H9 (cell line): ENCODE results near the gene CAMKK1. TPM values are rescaled to one million over a fixed set of nuclear protein-coding genes. Genes with fewer than 3 reads are reported as not detected.

Experiments used
- DNase-seq: peaks from one replicate; pipeline ENCODE4 v3.0.0-alpha.2; 2017
- H2AFZ ChIP-seq: one replicate; pipeline ENCODE4 v1.6.1; 2013; ENCODE audit warnings: mild to moderate bottlenecking, low read length, control low read depth, moderate library complexity
- H2AK5ac ChIP-seq: 2 replicates; pipeline ENCODE4 v1.6.1; 2013; ENCODE audit warnings: low read length, control low read depth, mixed read lengths; ENCODE audit not compliant: insufficient read length
- H2BK120ac ChIP-seq: one replicate; pipeline ENCODE4 v1.6.1; 2013; ENCODE audit warnings: low read depth, mild to moderate bottlenecking, low read length, control low read depth, inconsistent platforms; ENCODE audit not compliant: poor library complexity, severe bottlenecking
- H2BK12ac ChIP-seq: 2 replicates; pipeline ENCODE4 v1.6.1; 2013; ENCODE audit warnings: low read length, control low read depth, mixed read lengths, low read depth; ENCODE audit not compliant: insufficient read length
- H2BK15ac ChIP-seq: 2 replicates; pipeline ENCODE4 v1.6.1; 2013; ENCODE audit warnings: low read depth, low read length, control low read depth
- H2BK20ac ChIP-seq: one replicate; pipeline ENCODE4 v1.6.1; 2013; ENCODE audit warnings: low read depth, mild to moderate bottlenecking, low read length, control low read depth, inconsistent platforms; ENCODE audit not compliant: poor library complexity, severe bottlenecking
- H2BK5ac ChIP-seq: 2 replicates; pipeline ENCODE4 v1.6.1; 2013; ENCODE audit warnings: low read length, control low read depth, mixed read lengths; ENCODE audit not compliant: insufficient read length
- H3K14ac ChIP-seq: 2 replicates; pipeline ENCODE4 v1.6.1; 2013; ENCODE audit warnings: low read length, control low read depth; ENCODE audit not compliant: insufficient read depth
- H3K18ac ChIP-seq: 2 replicates; pipeline ENCODE4 v1.6.1; 2013; ENCODE audit warnings: low read depth, mild to moderate bottlenecking, mixed read lengths, low read length, control low read depth; ENCODE audit not compliant: insufficient read length
- H3K23ac ChIP-seq: 2 replicates; pipeline ENCODE4 v1.6.1; 2013; ENCODE audit warnings: low read length, control low read depth, mixed read lengths, low read depth; ENCODE audit not compliant: insufficient read length
- H3K23me2 ChIP-seq: 2 replicates; pipeline ENCODE4 v1.6.1; 2013; ENCODE audit warnings: low read depth, mild to moderate bottlenecking, mixed read lengths, low read length, control low read depth; ENCODE audit not compliant: insufficient read length, poor library complexity, severe bottlenecking
- H3K27ac ChIP-seq: 2 replicates; pipeline ENCODE4 v1.5.1; 2013; ENCODE audit warnings: low read length, control low read depth, mixed read lengths, low read depth; ENCODE audit not compliant: insufficient read length
- H3K27me3 ChIP-seq: 2 replicates; pipeline ENCODE4 v1.6.1; 2013; ENCODE audit warnings: low read length, control low read depth, inconsistent platforms; ENCODE audit not compliant: insufficient read depth
- H3K4ac ChIP-seq: 2 replicates; pipeline ENCODE4 v1.6.1; 2013; ENCODE audit warnings: low read depth, mild to moderate bottlenecking, control low read depth, inconsistent platforms, low read length, moderate library complexity
- H3K4me1 ChIP-seq: 2 replicates; pipeline ENCODE4 v1.6.1; 2013; ENCODE audit warnings: low read length, control low read depth, inconsistent platforms; ENCODE audit not compliant: insufficient read depth
- H3K4me2 ChIP-seq: 2 replicates; pipeline ENCODE4 v1.6.1; 2013; ENCODE audit warnings: low read length, control low read depth, mixed read lengths; ENCODE audit not compliant: insufficient read length, insufficient read depth
- H3K56ac ChIP-seq: 2 replicates; pipeline ENCODE4 v1.6.1; 2013; ENCODE audit warnings: low read depth, mild to moderate bottlenecking, mixed read lengths, low read length, control low read depth; ENCODE audit not compliant: insufficient read length
- H3K79me1 ChIP-seq: 2 replicates; pipeline ENCODE4 v1.6.1; 2013; ENCODE audit warnings: low read depth, mild to moderate bottlenecking, moderate library complexity, low read length, control low read depth, inconsistent platforms; ENCODE audit not compliant: insufficient read depth, poor library complexity, severe bottlenecking
- H3K79me2 ChIP-seq: 2 replicates; pipeline ENCODE4 v1.6.1; 2013; ENCODE audit warnings: low read length, control low read depth, inconsistent platforms; ENCODE audit not compliant: insufficient read depth
- H3K9ac ChIP-seq: 2 replicates; pipeline ENCODE4 v1.6.1; 2013; ENCODE audit warnings: low read length, control low read depth, mixed read lengths; ENCODE audit not compliant: insufficient read length; ENCODE audit errors: extremely low read depth
- H3K9me3 ChIP-seq: one replicate; pipeline ENCODE4 v1.6.1; 2013; ENCODE audit warnings: low read depth, low read length, inconsistent platforms; ENCODE audit not compliant: control insufficient read depth
- H3T11ph ChIP-seq: one replicate; pipeline ENCODE4 v1.6.1; 2013; ENCODE audit warnings: mild to moderate bottlenecking, low read length, control low read depth, inconsistent platforms
- H4K20me1 ChIP-seq: one replicate; pipeline ENCODE4 v1.6.1; 2013; ENCODE audit not compliant: control insufficient read depth, insufficient read length, insufficient read depth
- H4K5ac ChIP-seq: 2 replicates; pipeline ENCODE4 v1.6.1; 2013; ENCODE audit warnings: low read depth, mild to moderate bottlenecking, mixed read lengths, low read length, control low read depth; ENCODE audit not compliant: insufficient read length
- H4K8ac ChIP-seq: replicated peaks from 2 replicates; pipeline ENCODE4 v1.6.1; 2013; ENCODE audit warnings: low read length, control low read depth, mixed read lengths, low read depth; ENCODE audit not compliant: insufficient read length
- H4K91ac ChIP-seq: 2 replicates; pipeline ENCODE4 v1.6.1; 2013; ENCODE audit warnings: low read depth, mild to moderate bottlenecking, moderate library complexity, mixed read lengths, low read length, control low read depth; ENCODE audit not compliant: insufficient read length
- H3K27ac Mint-ChIP-seq, 3 experiments: 2 replicates in 2 of 3; 3 replicates in 1 of 3; pipeline ENCODE4 v1.8.0; 2020 to 2021; ENCODE audit warnings: mixed read lengths in 3 of 3, mild to moderate bottlenecking in 1 of 3, moderate library complexity in 1 of 3
- H3K27me3 Mint-ChIP-seq: 2 replicates; pipeline ENCODE4 v1.8.0; 2021; ENCODE audit warnings: low read depth, mild to moderate bottlenecking, moderate library complexity, mixed read lengths
- H3K36me3 Mint-ChIP-seq, 3 experiments: 2 replicates in 2 of 3; 3 replicates in 1 of 3; pipeline ENCODE4 v1.8.0; 2020 to 2021; ENCODE audit warnings: low read depth in 3 of 3, mixed read lengths in 3 of 3; ENCODE audit not compliant: insufficient read depth in 1 of 3
- H3K4me1 Mint-ChIP-seq, 2 experiments: 2 replicates each; pipeline ENCODE4 v1.8.0; 2020; ENCODE audit warnings: mixed read lengths in 2 of 2
- H3K4me3 Mint-ChIP-seq, 2 experiments: 2 replicates in 1 of 2; 3 replicates in 1 of 2; pipeline ENCODE4 v1.8.0; 2020 to 2021; ENCODE audit warnings: mild to moderate bottlenecking in 2 of 2, mixed read lengths in 2 of 2, moderate library complexity in 1 of 2
- H3K9me3 Mint-ChIP-seq, 2 experiments: 2 replicates in 1 of 2; 3 replicates in 1 of 2; pipeline ENCODE4 v1.8.0; 2020; ENCODE audit warnings: mild to moderate bottlenecking in 2 of 2, mixed read lengths in 2 of 2, moderate library complexity in 1 of 2
- WGBS: extraction: QIAGEN DNeasy Blood & Tissue Kit; methylation state at CpG from one replicate; pipeline ENCODE4 v1.1.7; 2013; ENCODE audit warnings: missing lambda C conversion rate, low lambda C conversion rate, mixed read lengths; ENCODE audit not compliant: insufficient read length; ENCODE audit errors: extremely low coverage; 5-methylcytosine and 5-hydroxymethylcytosine counted together
- total RNA-seq: library from RNA; stranded (reverse); gene quantifications from 2 replicates; pipeline ENCODE4 v1.2.1, GENCODE V29; 2021
- TF ChIP-seq, protein P1 (sequence below): fragments of 200-600 bp; sonication (generic); conservative IDR thresholded peaks from 3 replicates; pipeline ENCODE4 v1.8.0; 2021; ENCODE audit warnings: antibody characterized with exemption, mild to moderate bottlenecking

Gene CAMKK1
- total RNA-seq, 1 experiment from 2014 or later: 6.7 TPM

DNA sequence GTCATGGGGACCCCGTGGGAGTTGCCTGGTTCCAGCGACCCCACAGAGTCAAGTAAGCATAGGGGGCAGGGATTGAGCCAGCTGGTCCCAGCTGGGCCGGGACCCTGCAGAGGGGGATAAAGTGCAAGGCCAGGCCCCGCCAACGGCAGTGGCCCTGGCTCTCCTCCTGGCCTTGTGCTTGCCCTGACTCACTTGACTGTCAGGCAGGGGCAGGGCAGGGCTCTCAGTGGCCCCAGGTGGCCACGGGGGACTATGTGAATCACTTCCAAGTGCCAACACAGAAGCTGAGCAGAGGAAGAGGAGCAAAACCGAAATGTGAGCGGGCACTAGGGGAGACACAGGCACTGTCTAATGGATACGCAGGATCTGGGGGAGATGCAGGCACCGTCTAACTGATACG, 25.2 kb downstream of the CAMKK1 start:
- WGBS: no CpG with 5 or more reads among the region's 11 CpGs

More for the DNA sequence above, 25.2 kb downstream of the CAMKK1 start:
- no peaks in the 10 kb centered on the region for H3K9me3 ChIP-seq
- Mint-ChIP-seq H3K4me1 (peaks cover 2% of the 10 kb centered on the region in 2 experiments; a peak in 2 of 4 replicates), H3K27me3 (no peaks in the 10 kb centered on the region), H3K27ac (peak overlapping the region; percentile 6 to 35 (median 21); a peak in 4 of 7 replicates), H3K36me3 (peaks cover 0 to 6% (median 3%) of the 10 kb centered on the region in 3 experiments; a peak in 4 of 7 replicates), H3K4me3 (no peak overlapping the region), H3K9me3 (no peaks in the 10 kb centered on the region)
- H3K23me2 ChIP-seq: no peaks in the 10 kb centered on the region
- H4K91ac ChIP-seq: no peak overlapping the region
- no peak overlapping the region for H3K23ac ChIP-seq
- H3K9ac ChIP-seq: no peak overlapping the region
- no peak overlapping the region for H2BK5ac ChIP-seq
- TF ChIP-seq, protein P1, sequence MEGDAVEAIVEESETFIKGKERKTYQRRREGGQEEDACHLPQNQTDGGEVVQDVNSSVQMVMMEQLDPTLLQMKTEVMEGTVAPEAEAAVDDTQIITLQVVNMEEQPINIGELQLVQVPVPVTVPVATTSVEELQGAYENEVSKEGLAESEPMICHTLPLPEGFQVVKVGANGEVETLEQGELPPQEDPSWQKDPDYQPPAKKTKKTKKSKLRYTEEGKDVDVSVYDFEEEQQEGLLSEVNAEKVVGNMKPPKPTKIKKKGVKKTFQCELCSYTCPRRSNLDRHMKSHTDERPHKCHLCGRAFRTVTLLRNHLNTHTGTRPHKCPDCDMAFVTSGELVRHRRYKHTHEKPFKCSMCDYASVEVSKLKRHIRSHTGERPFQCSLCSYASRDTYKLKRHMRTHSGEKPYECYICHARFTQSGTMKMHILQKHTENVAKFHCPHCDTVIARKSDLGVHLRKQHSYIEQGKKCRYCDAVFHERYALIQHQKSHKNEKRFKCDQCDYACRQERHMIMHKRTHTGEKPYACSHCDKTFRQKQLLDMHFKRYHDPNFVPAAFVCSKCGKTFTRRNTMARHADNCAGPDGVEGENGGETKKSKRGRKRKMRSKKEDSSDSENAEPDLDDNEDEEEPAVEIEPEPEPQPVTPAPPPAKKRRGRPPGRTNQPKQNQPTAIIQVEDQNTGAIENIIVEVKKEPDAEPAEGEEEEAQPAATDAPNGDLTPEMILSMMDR: no peak
- no peak overlapping the region for H2BK15ac ChIP-seq
- H3K56ac ChIP-seq: no peak overlapping the region
- H3K4me1 ChIP-seq: no peaks in the 10 kb centered on the region
- no peak overlapping the region for H2AFZ ChIP-seq
- no peak overlapping the region for H3K14ac ChIP-seq
- H4K8ac ChIP-seq: no peak overlapping the region
- H2AK5ac ChIP-seq: no peak overlapping the region
- no peak overlapping the region for H3T11ph ChIP-seq
- H2BK12ac ChIP-seq: no peak overlapping the region
- no peak overlapping the region for H3K27ac ChIP-seq
- H3K27me3 ChIP-seq: no peaks in the 10 kb centered on the region
- no peak overlapping the region for H3K4ac ChIP-seq
- no peak overlapping the region for H3K18ac ChIP-seq
- no peak for DNase-seq
- H2BK20ac ChIP-seq: no peak overlapping the region
- no peak overlapping the region for H2BK120ac ChIP-seq
- no peaks in the 10 kb centered on the region for H3K79me2 ChIP-seq
- no peaks in the 10 kb centered on the region for H4K20me1 ChIP-seq
- no peak overlapping the region for H3K4me2 ChIP-seq
- no peaks in the 10 kb centered on the region for H3K79me1 ChIP-seq
- H4K5ac ChIP-seq: no peak overlapping the region
